NCI-H82 (cell line): ENCODE results near the gene ADNP.
A peak's percentile ranks its signal among the peaks of the same experiment; 100 is the strongest.

ENCODE experiments used
- DNase-seq: peaks from one replicate; lab custom pipeline; 2025; lab: John Stamatoyannopoulos, UW

The ADNP gene

DNA sequence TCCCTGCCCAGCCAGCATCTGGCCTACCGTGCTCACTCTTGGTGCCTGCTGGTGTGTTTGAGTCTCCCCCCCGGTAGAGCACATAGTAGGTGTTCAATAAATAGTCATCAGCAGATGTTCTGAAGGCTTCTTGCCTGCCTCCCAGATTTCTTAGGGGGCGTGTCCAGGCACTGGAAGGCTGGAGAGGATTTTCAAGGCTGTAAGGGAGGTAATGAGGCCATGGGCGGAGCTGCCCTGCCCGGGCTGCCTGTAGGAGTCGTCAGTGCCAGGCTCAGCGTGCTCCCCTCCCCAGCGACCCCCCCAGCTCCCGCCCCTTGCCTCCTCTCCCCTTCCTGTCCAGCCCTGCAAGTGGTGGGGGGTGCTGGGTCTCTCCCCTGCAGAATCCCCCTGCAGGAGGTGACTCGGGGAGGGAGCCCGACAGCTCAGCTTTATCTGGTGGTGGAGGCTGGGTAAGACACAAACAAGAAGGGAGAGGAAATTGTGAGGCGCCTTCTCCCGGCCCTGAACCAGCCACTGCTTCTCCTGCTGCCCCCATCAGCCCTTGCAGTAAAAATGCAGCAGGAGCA is 80.4 kb downstream of the ADNP start:
- peak; percentile 36 for DNase-seq

DNA sequence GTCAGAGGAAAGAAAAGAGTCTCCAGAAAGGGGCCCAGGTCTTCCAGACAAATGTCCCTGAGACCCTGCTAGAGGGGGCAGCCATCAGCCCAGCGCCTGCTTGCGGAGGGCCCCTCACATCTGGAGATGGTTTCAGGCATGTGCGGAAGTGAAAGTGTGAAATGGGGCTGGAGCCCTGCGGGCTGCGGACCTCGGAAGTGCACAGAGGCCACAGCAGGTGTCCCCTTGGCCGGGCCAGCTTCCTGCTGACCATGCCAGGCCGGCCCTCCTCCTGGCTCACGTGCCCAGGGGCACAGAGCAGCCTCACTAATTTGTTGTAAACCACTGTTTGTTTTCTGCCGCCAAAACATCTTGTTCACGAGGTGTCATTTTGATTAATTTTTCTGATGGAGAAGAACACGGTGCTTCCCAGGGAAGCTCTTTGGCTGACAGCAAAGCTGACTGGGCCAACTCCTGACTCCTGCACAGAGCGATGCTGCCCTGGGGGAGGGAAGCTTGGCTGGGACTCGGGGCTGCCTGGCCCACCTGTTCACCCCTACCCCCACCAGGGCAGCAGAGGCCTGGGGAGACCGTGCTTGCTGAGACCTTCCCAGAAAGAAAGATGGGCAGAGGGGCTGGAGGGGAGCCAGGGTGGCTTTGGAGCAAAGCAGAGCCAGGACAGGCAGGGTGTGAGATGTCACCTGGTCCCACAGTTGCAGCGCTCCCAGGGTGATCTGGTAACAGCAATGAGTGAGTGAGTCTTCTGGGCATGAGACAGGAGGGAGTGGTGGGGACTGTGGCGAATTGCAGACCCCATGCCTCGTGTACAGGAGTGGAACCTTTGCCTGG is 82.2 kb downstream of the ADNP start:
- no peak for DNase-seq

DNA sequence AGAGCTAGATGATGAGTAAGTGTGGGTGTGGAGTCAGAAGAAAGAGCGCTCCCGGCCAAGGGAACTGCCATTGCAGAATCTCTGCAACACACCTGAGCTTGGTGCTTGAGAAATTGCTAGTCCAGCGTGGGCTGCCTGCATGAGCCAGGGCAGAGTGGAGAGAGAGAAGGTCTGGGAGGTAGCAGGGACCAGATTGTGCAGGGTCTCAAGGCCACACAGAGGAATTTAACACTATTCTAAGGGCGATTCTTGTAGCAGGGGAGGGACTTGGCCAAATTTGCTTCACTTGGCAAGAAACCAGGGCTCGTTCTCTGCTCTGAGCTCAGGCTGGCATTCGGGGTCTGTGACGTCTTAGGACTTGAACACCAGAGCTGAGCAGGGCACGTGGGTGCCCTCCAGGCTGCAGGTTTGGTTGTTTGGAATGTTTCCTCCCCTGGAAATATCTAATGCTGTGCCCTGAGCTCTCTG is 82.9 kb downstream of the ADNP start:
- no peak for DNase-seq

DNA sequence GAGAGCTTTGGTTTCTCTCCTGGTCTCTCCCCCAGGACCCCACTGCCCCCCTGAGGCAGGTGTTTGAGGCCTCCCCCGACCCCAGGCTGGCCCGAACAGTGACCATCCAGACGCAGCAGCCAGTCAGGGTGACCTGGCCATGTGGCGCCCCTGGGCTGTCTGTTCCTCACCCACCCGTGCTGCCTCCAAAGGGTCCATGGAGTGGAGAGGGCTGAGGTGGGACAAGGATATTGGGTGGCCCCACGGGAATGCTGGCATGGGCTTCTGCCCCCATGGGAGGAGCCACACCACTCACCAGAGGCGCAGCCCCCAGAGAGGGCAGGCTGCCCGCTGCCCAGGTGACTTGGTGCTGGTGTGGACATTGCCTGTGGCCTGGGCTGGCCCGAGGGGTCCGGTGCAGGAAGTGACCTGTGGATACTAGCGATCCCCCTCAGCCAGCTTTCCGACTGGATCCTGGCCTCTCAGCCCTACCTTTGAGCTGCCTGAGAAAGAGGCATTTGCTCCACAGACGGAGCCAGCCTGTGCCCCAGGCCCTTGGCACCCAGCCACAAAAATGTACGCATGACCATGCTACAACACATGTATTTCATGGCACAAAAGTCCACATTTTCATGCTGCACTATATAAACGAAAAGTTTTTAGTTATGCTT is 85.5 kb downstream of the ADNP start:
- no peak for DNase-seq

DNA sequence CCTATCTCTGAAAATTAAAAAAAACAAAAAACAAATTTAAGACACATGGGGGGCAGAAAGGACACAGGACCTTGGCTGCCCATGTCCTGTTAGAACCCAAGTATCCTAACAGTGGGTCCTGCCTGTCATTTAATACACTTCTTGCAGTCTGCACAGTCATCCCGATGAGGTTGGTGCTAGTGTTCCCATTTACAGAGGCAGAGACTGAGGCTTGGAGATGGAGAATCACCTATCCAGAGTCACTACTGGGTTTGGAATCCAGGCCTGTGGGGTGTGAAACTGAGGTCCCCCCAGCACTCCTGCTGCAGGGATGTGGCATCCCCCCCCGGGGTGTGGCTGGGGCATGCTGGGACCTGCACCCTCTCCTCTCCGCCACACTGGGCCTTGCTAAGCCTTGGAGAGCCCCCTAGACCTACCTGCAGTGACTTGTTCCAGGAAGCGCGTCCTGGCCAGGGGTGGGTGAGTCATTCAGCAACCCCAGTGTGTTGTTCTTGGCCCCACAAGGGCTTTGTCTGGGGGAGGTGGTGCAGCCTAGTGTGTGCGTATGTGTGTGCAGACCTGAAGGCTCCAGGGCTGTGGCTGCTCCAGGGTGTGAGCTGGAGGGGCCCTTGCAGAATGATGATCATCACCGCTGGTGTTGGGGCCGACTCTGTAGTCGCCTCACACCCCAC is 86.7 kb downstream of the ADNP start:
- DNase-seq, result no peak

DNA sequence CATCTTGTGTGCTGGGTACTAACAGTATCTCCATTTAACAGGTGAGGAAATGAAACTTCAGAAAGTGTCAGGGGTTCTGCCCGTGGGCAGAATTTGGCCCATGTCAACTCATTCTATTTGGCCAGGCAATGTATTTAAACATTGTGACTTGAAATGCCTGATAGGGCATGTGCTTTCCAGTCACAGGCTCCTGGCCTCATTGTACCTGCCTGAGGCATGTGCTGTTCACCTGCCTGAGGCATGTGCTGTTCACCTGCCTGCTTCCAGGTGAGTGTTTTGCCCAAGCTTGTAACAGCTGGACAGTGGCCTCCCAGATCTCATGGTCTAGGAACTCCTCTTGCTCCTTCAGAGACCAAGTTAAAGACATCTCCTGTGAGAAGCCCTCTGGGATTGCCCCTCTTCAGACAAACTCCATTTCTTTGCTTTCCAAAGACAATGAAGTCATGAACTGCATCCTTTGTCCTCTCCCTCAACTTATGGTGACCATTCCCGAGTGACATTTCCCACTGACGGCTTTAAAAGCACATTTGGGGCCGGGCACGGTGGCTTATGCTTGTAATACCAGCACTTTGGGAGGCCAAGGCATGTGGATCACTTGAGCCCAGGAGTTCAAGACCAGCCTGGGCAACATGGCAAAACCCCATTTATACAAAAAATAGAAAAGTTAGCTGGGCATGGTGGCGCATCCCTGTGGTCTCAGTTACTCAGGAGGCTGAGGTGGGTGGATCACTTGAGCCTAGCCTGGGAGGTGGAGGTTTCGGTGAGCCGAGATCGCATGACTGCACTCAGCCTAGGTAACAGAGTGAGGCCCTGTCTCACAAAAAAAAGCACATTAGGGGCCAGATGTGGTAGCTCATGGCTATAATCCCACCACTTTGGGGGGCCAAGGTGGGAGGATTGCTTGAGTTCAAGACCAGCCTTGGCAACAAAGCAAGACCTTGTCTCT is 87.6 kb downstream of the ADNP start:
- DNase-seq, result no peak

DNA sequence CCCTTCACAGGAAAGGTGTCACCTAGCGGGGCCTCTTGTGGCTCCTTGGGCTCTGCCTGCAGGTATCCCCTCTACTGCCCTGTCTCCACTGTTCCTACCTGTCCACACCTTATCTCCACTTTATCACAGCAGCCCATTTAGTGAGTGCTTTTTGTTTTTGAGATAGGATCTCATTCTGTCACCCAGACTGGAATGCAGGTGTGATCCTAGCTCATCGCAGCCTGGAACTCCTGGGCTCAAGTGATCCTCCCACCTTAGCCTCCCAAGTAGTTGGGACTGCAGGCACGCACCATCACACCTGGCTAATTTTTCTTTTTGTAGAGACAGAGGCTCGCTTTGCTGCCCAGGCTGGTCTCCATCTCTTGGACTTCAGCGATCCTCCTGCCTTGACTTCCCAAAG is 88.4 kb downstream of the ADNP start:
- DNase-seq, result no peak
